ENCODE results near the gene PTPRCAP.
A peak's percentile ranks its signal among the peaks of the same experiment; 100 is the strongest.

PTPRCAP gene

GRCh38 chr11:67415501-67416304 lies 21.8 kb downstream of the PTPRCAP start, which contains the start of gene CARNS1:
Gene CARNS1 (plus strand): TSS chr11:67415678. CDS start chr11:67416200, 522 bp downstream.
- Histone ChIP-seq H3K36me3 (ENCODE audit: control insufficient read depth in 2 of 2, insufficient read depth in 2 of 2, low read length in 2 of 2) (no peaks in the 10 kb centered on the region), H3K4me1 (ENCODE audit: control insufficient read depth in 2 of 2, insufficient read depth in 2 of 2, low read length in 2 of 2) (peaks cover 13 to 22% of the 10 kb centered on the region in 2 donors), H3K9me3 (ENCODE audit: control insufficient read depth in 2 of 2, low read length in 2 of 2) (no peaks in the 10 kb centered on the region), H3K27me3 (ENCODE audit: control insufficient read depth in 2 of 2, insufficient read depth in 2 of 2, low read length in 2 of 2) (peaks cover 2 to 18% of the 10 kb centered on the region in 2 donors), H3K27ac (ENCODE audit: low read depth in 2 of 2, low read length in 2 of 2) (no peak within 1 kb of the TSS), H3K4me3 (ENCODE audit: low read length in 2 of 2) (peak within 1 kb of the TSS in 1 of 2 donors; percentile 50), H3K9ac (ENCODE audit: low read depth in 1 of 2, low read length in 2 of 2) (no peak within 1 kb of the TSS)

- Histone ChIP-seq H3K9me3 (ENCODE audit: control insufficient read depth in 2 of 2, low read length in 2 of 2) (no peaks in the 10 kb centered on the region), H3K4me1 (ENCODE audit: control insufficient read depth in 2 of 2, insufficient read depth in 2 of 2, low read length in 2 of 2) (peaks cover 9 to 22% of the 10 kb centered on the region in 2 donors), H3K36me3 (ENCODE audit: control insufficient read depth in 2 of 2, insufficient read depth in 2 of 2, low read length in 2 of 2) (no peaks in the 10 kb centered on the region), H3K27ac (ENCODE audit: low read depth in 2 of 2, low read length in 2 of 2) (no peak overlapping the region), H3K4me3 (ENCODE audit: low read length in 2 of 2) (no peak overlapping the region), H3K27me3 (ENCODE audit: control insufficient read depth in 2 of 2, insufficient read depth in 2 of 2, low read length in 2 of 2) (peaks cover 2 to 18% of the 10 kb centered on the region in 2 donors), H3K9ac (ENCODE audit: low read depth in 1 of 2, low read length in 2 of 2) (no peak overlapping the region)
Observed at GRCh38 chr11:67413266-67413849, 24.1 kb downstream of the PTPRCAP start.

GRCh38 chr11:67412495-67413179 lies 24.8 kb downstream of the PTPRCAP start:
- Histone ChIP-seq H3K9ac (ENCODE audit: low read depth in 1 of 2, low read length in 2 of 2) (no peak overlapping the region), H3K9me3 (ENCODE audit: control insufficient read depth in 2 of 2, low read length in 2 of 2) (no peaks in the 10 kb centered on the region)

GRCh38 chr11:67411785-67412152 lies 25.7 kb downstream of the PTPRCAP start:
- Histone ChIP-seq H3K4me1 (ENCODE audit: control insufficient read depth in 2 of 2, insufficient read depth in 2 of 2, low read length in 2 of 2) (peaks cover 12 to 28% of the 10 kb centered on the region in 2 donors), H3K4me3 (ENCODE audit: low read length in 2 of 2) (no peak overlapping the region), H3K9me3 (ENCODE audit: control insufficient read depth in 2 of 2, low read length in 2 of 2) (no peaks in the 10 kb centered on the region), H3K27ac (ENCODE audit: low read depth in 2 of 2, low read length in 2 of 2) (no peak overlapping the region), H3K9ac (ENCODE audit: low read depth in 1 of 2, low read length in 2 of 2) (no peak overlapping the region), H3K27me3 (ENCODE audit: control insufficient read depth in 2 of 2, insufficient read depth in 2 of 2, low read length in 2 of 2) (peaks cover 2 to 18% of the 10 kb centered on the region in 2 donors), H3K36me3 (ENCODE audit: control insufficient read depth in 2 of 2, insufficient read depth in 2 of 2, low read length in 2 of 2) (no peaks in the 10 kb centered on the region)

More at GRCh38 chr11:67412495-67413179, 24.8 kb downstream of the PTPRCAP start:
- Histone ChIP-seq H3K36me3 (ENCODE audit: control insufficient read depth in 2 of 2, insufficient read depth in 2 of 2, low read length in 2 of 2) (no peaks in the 10 kb centered on the region), H3K4me3 (ENCODE audit: low read length in 2 of 2) (no peak overlapping the region), H3K4me1 (ENCODE audit: control insufficient read depth in 2 of 2, insufficient read depth in 2 of 2, low read length in 2 of 2) (peaks cover 9 to 26% of the 10 kb centered on the region in 2 donors), H3K27ac (ENCODE audit: low read depth in 2 of 2, low read length in 2 of 2) (no peak overlapping the region), H3K27me3 (ENCODE audit: control insufficient read depth in 2 of 2, insufficient read depth in 2 of 2, low read length in 2 of 2) (peaks cover 2 to 18% of the 10 kb centered on the region in 2 donors)

- Histone ChIP-seq H3K9me3 (ENCODE audit: control insufficient read depth in 2 of 2, low read length in 2 of 2) (no peaks in the 10 kb centered on the region), H3K27ac (ENCODE audit: low read depth in 2 of 2, low read length in 2 of 2) (no peak overlapping the region), H3K4me1 (ENCODE audit: control insufficient read depth in 2 of 2, insufficient read depth in 2 of 2, low read length in 2 of 2) (peaks cover 12 to 30% of the 10 kb centered on the region in 2 donors), H3K36me3 (ENCODE audit: control insufficient read depth in 2 of 2, insufficient read depth in 2 of 2, low read length in 2 of 2) (no peaks in the 10 kb centered on the region), H3K4me3 (ENCODE audit: low read length in 2 of 2) (no peak overlapping the region), H3K27me3 (ENCODE audit: control insufficient read depth in 2 of 2, insufficient read depth in 2 of 2, low read length in 2 of 2) (peaks cover 2 to 18% of the 10 kb centered on the region in 2 donors), H3K9ac (ENCODE audit: low read depth in 1 of 2, low read length in 2 of 2) (no peak overlapping the region)
Observed at GRCh38 chr11:67410984-67411784, 26.3 kb downstream of the PTPRCAP start.

GRCh38 chr11:67410369-67410831 lies 27.1 kb downstream of the PTPRCAP start:
- Histone ChIP-seq H3K9ac (ENCODE audit: low read depth in 1 of 2, low read length in 2 of 2) (no peak overlapping the region), H3K27me3 (ENCODE audit: control insufficient read depth in 2 of 2, insufficient read depth in 2 of 2, low read length in 2 of 2) (peaks cover 2 to 18% of the 10 kb centered on the region in 2 donors), H3K4me3 (ENCODE audit: low read length in 2 of 2) (peak overlapping the region; percentile 11 to 13), H3K4me1 (ENCODE audit: control insufficient read depth in 2 of 2, insufficient read depth in 2 of 2, low read length in 2 of 2) (peaks cover 12 to 30% of the 10 kb centered on the region in 2 donors), H3K9me3 (ENCODE audit: control insufficient read depth in 2 of 2, low read length in 2 of 2) (no peaks in the 10 kb centered on the region), H3K36me3 (ENCODE audit: control insufficient read depth in 2 of 2, insufficient read depth in 2 of 2, low read length in 2 of 2) (no peaks in the 10 kb centered on the region), H3K27ac (ENCODE audit: low read depth in 2 of 2, low read length in 2 of 2) (peak overlapping the region in 1 of 2 donors; percentile 85)

GRCh38 chr11:67409781-67410368 lies 27.6 kb downstream of the PTPRCAP start:
- H3K27ac ChIP-seq (ENCODE audit: low read depth in 2 of 2, low read length in 2 of 2) = peak overlapping the region; percentile 57 to 85
- peaks cover 2 to 18% of the 10 kb centered on the region in 2 donors for H3K27me3 ChIP-seq (ENCODE audit: control insufficient read depth in 2 of 2, insufficient read depth in 2 of 2, low read length in 2 of 2)
- H3K4me3 ChIP-seq (ENCODE audit: low read length in 2 of 2) = peak overlapping the region; percentile 17 to 44
- no peaks in the 10 kb centered on the region for H3K36me3 ChIP-seq (ENCODE audit: control insufficient read depth in 2 of 2, insufficient read depth in 2 of 2, low read length in 2 of 2)
- H3K9me3 ChIP-seq (ENCODE audit: control insufficient read depth in 2 of 2, low read length in 2 of 2) = no peaks in the 10 kb centered on the region
- peak overlapping the region; percentile 42 to 47 for H3K9ac ChIP-seq (ENCODE audit: low read depth in 1 of 2, low read length in 2 of 2)
- H3K4me1 ChIP-seq (ENCODE audit: control insufficient read depth in 2 of 2, insufficient read depth in 2 of 2, low read length in 2 of 2) = peaks cover 7 to 27% of the 10 kb centered on the region in 2 donors

GRCh38 chr11:67409261-67409666 lies 28.2 kb downstream of the PTPRCAP start:
- Histone ChIP-seq H3K27ac (ENCODE audit: low read depth in 2 of 2, low read length in 2 of 2) (peak overlapping the region; percentile 57 to 85), H3K4me3 (ENCODE audit: low read length in 2 of 2) (peak overlapping the region; percentile 17 to 44), H3K9ac (ENCODE audit: low read depth in 1 of 2, low read length in 2 of 2) (peak overlapping the region in 1 of 2 donors; percentile 42), H3K4me1 (ENCODE audit: control insufficient read depth in 2 of 2, insufficient read depth in 2 of 2, low read length in 2 of 2) (peaks cover 7 to 26% of the 10 kb centered on the region in 2 donors), H3K36me3 (ENCODE audit: control insufficient read depth in 2 of 2, insufficient read depth in 2 of 2, low read length in 2 of 2) (no peaks in the 10 kb centered on the region), H3K9me3 (ENCODE audit: control insufficient read depth in 2 of 2, low read length in 2 of 2) (no peaks in the 10 kb centered on the region), H3K27me3 (ENCODE audit: control insufficient read depth in 2 of 2, insufficient read depth in 2 of 2, low read length in 2 of 2) (peaks cover 2 to 18% of the 10 kb centered on the region in 2 donors)
